Chondrocyte (in vitro differentiated cells): Measurements from ENCODE around the gene ACADVL. TPM values are rescaled to one million over a fixed set of nuclear protein-coding genes. Genes with fewer than 3 reads are reported as not detected.
A peak's percentile ranks its signal among the peaks of the same experiment; 100 is the strongest.

Experiments
- DNase-seq: peaks from one replicate; pipeline ENCODE4 v3.0.0; 2021; ENCODE audit warnings: mixed read lengths, low spot score
- H3K27ac Mint-ChIP-seq: one replicate; pipeline ENCODE4 v1.8.0; 2021; ENCODE audit warnings: mild to moderate bottlenecking, moderate library complexity, mixed read lengths; ENCODE audit not compliant: unreplicated experiment
- H3K27me3 Mint-ChIP-seq: 2 replicates; pipeline ENCODE4 v1.8.0; 2021; ENCODE audit warnings: low read depth, mixed read lengths
- H3K36me3 Mint-ChIP-seq: 2 replicates; pipeline ENCODE4 v1.8.0; 2021; ENCODE audit warnings: low read depth, mixed read lengths
- H3K4me1 Mint-ChIP-seq: 2 replicates; pipeline ENCODE4 v1.8.0; 2021; ENCODE audit warnings: low read depth, mild to moderate bottlenecking, mixed read lengths
- H3K4me3 Mint-ChIP-seq: one replicate; pipeline ENCODE4 v1.8.0; 2021; ENCODE audit warnings: mild to moderate bottlenecking, moderate library complexity, mixed read lengths; ENCODE audit not compliant: unreplicated experiment
- H3K9me3 Mint-ChIP-seq: 2 replicates; pipeline ENCODE4 v1.8.0; 2021; ENCODE audit warnings: low read depth, mixed read lengths
- total RNA-seq: library from RNA; stranded (reverse); gene quantifications from 3 replicates; pipeline ENCODE4 v1.2.1, GENCODE V29; 2021
- TF ChIP-seq, protein P1 (sequence below): fragments of 200-600 bp; sonication (generic); IDR thresholded peaks from 2 replicates; pipeline ENCODE4 v1.5.0; 2021; ENCODE audit warnings: antibody characterized with exemption, mild to moderate bottlenecking, moderate library complexity

ACADVL gene
- total RNA-seq, 1 donor from 2014 or later, result 454 TPM

DNA sequence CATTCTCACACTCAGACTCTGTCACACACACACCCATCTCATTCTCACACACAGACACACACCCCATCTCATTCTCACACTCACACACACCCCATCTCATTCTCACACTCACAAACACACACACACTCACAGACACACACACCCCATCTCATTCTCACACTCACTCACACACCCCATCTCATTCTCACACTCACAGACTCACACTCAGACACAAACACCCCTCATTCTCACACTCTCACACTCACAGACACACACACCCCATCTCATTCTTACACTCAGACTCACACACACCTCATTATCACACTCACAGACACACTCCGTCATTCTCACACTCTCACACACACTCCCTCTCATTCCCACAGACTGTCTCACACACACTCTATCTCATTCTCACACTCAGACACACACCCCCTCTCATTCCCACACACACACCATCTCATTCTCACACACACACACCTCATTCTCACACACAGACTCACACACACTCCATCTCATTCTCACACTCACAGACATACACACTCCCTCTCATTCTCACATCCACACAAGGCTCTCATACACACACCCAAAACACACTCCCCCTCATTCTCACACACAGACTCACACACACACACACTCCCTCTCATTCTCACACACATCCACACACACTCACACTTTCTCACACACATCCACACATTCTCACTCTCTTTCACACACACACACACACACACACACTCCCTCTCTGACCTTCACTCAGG lies 43.5 kb upstream of the ACADVL start:
- H3K36me3 Mint-ChIP-seq, result no peaks in the 10 kb centered on the region
- TF ChIP-seq, protein P1, sequence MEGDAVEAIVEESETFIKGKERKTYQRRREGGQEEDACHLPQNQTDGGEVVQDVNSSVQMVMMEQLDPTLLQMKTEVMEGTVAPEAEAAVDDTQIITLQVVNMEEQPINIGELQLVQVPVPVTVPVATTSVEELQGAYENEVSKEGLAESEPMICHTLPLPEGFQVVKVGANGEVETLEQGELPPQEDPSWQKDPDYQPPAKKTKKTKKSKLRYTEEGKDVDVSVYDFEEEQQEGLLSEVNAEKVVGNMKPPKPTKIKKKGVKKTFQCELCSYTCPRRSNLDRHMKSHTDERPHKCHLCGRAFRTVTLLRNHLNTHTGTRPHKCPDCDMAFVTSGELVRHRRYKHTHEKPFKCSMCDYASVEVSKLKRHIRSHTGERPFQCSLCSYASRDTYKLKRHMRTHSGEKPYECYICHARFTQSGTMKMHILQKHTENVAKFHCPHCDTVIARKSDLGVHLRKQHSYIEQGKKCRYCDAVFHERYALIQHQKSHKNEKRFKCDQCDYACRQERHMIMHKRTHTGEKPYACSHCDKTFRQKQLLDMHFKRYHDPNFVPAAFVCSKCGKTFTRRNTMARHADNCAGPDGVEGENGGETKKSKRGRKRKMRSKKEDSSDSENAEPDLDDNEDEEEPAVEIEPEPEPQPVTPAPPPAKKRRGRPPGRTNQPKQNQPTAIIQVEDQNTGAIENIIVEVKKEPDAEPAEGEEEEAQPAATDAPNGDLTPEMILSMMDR, result no peak
- no peak overlapping the region for H3K4me3 Mint-ChIP-seq
- peaks cover under 1% of the 10 kb centered on the region for H3K4me1 Mint-ChIP-seq
- H3K27ac Mint-ChIP-seq, result no peak overlapping the region
- DNase-seq, result peak; percentile 2
- H3K27me3 Mint-ChIP-seq, result no peaks in the 10 kb centered on the region
- H3K9me3 Mint-ChIP-seq, result no peaks in the 10 kb centered on the region

GRCh38 chr17:7176841-7177190 lies 42.9 kb upstream of the ACADVL start:
- Mint-ChIP-seq H3K27ac (no peak overlapping the region), H3K9me3 (no peaks in the 10 kb centered on the region), H3K4me3 (no peak overlapping the region), H3K27me3 (no peaks in the 10 kb centered on the region), H3K36me3 (no peaks in the 10 kb centered on the region), H3K4me1 (no peaks in the 10 kb centered on the region)
- TF ChIP-seq, protein P1, result no peak
- DNase-seq, result no peak

DNA sequence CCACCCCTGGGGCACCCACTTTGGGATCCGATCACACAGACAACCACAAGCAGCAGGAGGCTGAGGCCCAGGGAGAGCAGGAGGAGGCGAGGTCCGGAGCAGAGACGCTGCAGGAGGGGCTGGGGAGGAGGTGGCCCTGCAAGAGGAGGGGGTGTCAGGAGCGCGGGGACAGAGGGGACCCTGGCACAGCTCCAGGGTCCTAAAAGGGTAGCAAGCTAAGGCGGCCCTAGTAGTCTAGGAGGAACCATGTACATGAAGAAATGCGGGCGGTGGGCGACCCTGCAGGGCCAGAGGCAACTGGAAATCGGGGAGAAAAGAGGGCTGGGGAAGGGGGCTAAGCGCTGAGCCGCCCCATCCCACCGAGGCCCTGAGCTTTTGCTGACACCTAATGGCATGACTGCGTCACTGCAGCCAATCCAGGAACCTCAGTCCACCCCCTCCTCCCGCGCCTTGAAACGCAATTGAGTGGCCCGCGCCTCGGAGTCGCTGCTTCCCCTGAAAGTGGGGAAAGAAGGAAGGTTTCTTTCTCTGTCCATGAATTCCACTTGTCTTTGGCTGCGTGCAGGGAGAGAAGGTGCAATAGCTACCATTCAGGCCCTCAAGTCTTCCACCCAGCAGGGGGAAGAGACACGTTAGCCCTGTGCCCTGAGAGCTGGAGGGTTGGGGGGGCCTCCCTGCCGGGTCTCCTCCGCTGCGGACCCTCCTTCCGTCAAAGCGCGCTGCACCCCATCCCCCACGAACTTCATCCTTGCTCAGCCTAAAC lies 42.4 kb upstream of the ACADVL start:
- Mint-ChIP-seq H3K4me1 (no peaks in the 10 kb centered on the region), H3K36me3 (no peaks in the 10 kb centered on the region), H3K27me3 (no peaks in the 10 kb centered on the region), H3K9me3 (no peaks in the 10 kb centered on the region), H3K27ac (no peak overlapping the region), H3K4me3 (no peak overlapping the region)
- TF ChIP-seq, protein P1, result peak; percentile 91
- peak; percentile 85 for DNase-seq

DNA sequence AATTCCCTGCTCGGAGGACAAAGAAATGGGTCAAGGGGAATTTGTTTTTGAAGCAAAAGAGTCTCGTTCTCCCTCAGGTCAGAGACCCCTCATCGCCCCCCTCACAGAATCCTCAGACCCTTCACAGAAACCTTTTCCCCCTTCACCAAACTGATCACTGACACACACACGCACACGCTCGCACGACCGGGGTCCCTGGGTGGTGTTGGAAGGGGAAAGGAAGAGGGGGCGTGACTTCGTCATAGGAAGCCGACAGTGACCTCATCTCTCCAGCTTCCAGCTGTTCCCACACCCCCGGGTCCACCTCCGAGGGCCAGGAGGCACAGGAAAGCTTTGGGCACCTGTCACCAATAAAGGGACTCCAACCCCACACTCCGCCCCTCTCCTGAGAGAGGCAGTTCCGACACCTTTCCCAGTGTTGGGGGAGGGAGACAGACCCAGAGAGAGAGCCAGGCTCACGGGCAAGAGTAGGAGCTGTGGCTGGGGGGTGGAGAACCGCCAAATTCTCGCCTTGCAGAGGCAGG lies 41.7 kb upstream of the ACADVL start:
- no peaks in the 10 kb centered on the region for H3K4me1 Mint-ChIP-seq
- H3K27me3 Mint-ChIP-seq, result no peaks in the 10 kb centered on the region
- H3K36me3 Mint-ChIP-seq, result no peaks in the 10 kb centered on the region
- H3K27ac Mint-ChIP-seq, result peak overlapping the region; percentile 19
- peak; percentile 68 for DNase-seq
- no peak overlapping the region for H3K4me3 Mint-ChIP-seq
- no peaks in the 10 kb centered on the region for H3K9me3 Mint-ChIP-seq
- TF ChIP-seq, protein P1, result no peak

DNA sequence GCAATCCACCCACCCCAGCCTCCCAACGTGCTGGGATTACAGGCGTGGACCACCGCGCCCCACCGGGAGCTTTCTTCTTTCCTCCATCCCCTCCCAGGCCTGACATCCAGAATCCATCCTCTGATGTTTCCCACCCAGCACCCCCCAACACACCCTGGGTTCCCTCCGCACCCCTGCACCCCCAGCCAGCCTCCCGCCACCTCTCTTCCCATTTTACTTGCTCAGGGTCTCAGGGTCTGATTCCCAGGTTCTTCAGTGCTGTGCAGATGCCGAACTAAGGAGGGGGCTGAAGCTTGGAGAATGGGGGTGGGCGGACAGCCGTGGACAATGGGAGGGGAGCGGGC lies 40.8 kb upstream of the ACADVL start:
- H3K9me3 Mint-ChIP-seq, result no peaks in the 10 kb centered on the region
- H3K27ac Mint-ChIP-seq, result no peak overlapping the region
- H3K36me3 Mint-ChIP-seq, result no peaks in the 10 kb centered on the region

More for the DNA sequence above, 40.8 kb upstream of the ACADVL start:
- TF ChIP-seq, protein P1, result no peak
- H3K4me1 Mint-ChIP-seq, result no peaks in the 10 kb centered on the region
- DNase-seq, result peak; percentile 35
- H3K4me3 Mint-ChIP-seq, result no peak overlapping the region
- no peaks in the 10 kb centered on the region for H3K27me3 Mint-ChIP-seq
